Gastroesophageal sphincter (tissue), 3 donors: ENCODE results near the gene KIF21A.
"Not testable (repeated sequence)": the region's sequence is repeated elsewhere in the genome, so short reads cannot be mapped to it uniquely, and the experiment has no call there.

Experiments
- POLR2A ChIP-seq, 2 donors: fragments of 450-650 bp; IDR thresholded peaks; one replicate each; pipeline ENCODE4 v1.6.1; 2017; ENCODE audit warnings: antibody characterized with exemption in 2 of 2, mild to moderate bottlenecking in 2 of 2, moderate library complexity in 1 of 2
- TF ChIP-seq, protein P1 (sequence below), 4 experiments: fragments of 200-600 bp in 2 of 4; fragments of 450-650 bp in 2 of 4; sonication (generic) in 1 of 4; IDR thresholded peaks; one replicate each; pipeline ENCODE4 v1.5.1; 2017 to 2019; ENCODE audit warnings: antibody characterized with exemption in 4 of 4, mild to moderate bottlenecking in 2 of 4, moderate library complexity in 2 of 4

DNA sequence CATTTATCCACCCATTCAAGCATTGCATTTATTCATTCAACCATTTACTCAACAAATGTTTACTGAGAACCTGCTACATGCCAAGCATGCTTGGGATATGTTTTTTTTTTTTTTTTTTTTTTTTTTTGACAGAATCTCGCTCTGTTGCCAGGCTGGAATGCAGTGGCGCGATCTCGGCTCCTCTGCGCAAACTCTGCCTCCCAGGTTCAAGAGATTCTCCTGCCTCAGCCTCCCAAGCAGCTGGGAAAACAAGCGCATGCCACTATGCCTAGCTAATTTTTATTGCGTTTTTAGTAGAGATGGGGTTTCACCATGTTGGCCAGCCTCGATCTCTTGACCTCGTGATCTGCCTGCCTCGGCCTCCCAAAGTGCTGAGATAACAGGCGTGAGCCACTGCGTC lies 147.3 kb downstream of the KIF21A start:
- TF ChIP-seq POLR2A (IDR thresholded peaks at IDR 0.05) = not testable (repeated sequence)
- TF ChIP-seq, protein P1, sequence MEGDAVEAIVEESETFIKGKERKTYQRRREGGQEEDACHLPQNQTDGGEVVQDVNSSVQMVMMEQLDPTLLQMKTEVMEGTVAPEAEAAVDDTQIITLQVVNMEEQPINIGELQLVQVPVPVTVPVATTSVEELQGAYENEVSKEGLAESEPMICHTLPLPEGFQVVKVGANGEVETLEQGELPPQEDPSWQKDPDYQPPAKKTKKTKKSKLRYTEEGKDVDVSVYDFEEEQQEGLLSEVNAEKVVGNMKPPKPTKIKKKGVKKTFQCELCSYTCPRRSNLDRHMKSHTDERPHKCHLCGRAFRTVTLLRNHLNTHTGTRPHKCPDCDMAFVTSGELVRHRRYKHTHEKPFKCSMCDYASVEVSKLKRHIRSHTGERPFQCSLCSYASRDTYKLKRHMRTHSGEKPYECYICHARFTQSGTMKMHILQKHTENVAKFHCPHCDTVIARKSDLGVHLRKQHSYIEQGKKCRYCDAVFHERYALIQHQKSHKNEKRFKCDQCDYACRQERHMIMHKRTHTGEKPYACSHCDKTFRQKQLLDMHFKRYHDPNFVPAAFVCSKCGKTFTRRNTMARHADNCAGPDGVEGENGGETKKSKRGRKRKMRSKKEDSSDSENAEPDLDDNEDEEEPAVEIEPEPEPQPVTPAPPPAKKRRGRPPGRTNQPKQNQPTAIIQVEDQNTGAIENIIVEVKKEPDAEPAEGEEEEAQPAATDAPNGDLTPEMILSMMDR (IDR thresholded peaks at IDR 0.05) = not testable (repeated sequence)
